IMR-90 (cell line): ENCODE results near the gene CYP2A7. TPM values are rescaled to one million over a fixed set of nuclear protein-coding genes. Genes with fewer than 3 reads are reported as not detected.
"Not testable (repeated sequence)": the region's sequence is repeated elsewhere in the genome, so short reads cannot be mapped to it uniquely, and the experiment has no call there.

Experiments
- ATAC-seq: fragments of 200-7000 bp; cut with Tn5 transposase; 2 replicates; pipeline ENCODE4 v1.9.1; 2020; ENCODE audit warnings: low read depth, mild to moderate bottlenecking, moderate library complexity
- BruUV-seq: library from RNA; stranded (reverse); fragments of 400-500 nt; replicated peaks from 2 replicates; lab custom pipeline; 2021; lab: Mats Ljungman, UMichigan
- CTCF ChIA-PET: fragments of 300-600 bp; formaldehyde crosslinking; extraction: SDS; loops from one replicate; lab custom pipeline; 2021; ENCODE audit warnings: antibody characterized with exemption; lab: Yijun Ruan, JAX
- POLR2A ChIA-PET: fragments of 300-600 bp; sonication (Branson Sonifier 250); formaldehyde crosslinking; loops from one replicate; lab custom pipeline; 2022; ENCODE audit warnings: antibody characterized with exemption; ENCODE audit not compliant: unreplicated experiment; lab: Charles Lee
- DNase-seq: peaks from one replicate; pipeline ENCODE4 v3.0.0; 2013
- H2AFZ ChIP-seq: replicated peaks from 2 replicates; pipeline ENCODE3; 2013; ENCODE audit warnings: low read length, mild to moderate bottlenecking; ENCODE audit not compliant: poor library complexity
- H2AK5ac ChIP-seq: 2 replicates; pipeline ENCODE4 v1.6.1; 2013; ENCODE audit warnings: low read depth, low read length, inconsistent platforms
- H2AK9ac ChIP-seq: replicated peaks from 2 replicates; pipeline ENCODE3; 2013; ENCODE audit warnings: mild to moderate bottlenecking, low read depth, low read length, moderate library complexity; ENCODE audit not compliant: poor library complexity
- H2BK120ac ChIP-seq: 2 replicates; pipeline ENCODE4 v1.6.1; 2013; ENCODE audit warnings: low read depth, low read length, inconsistent platforms
- H2BK15ac ChIP-seq: 3 replicates; pipeline ENCODE4 v1.6.1; 2013; ENCODE audit warnings: low read depth, low read length, inconsistent platforms
- H2BK20ac ChIP-seq: 2 replicates; pipeline ENCODE4 v1.6.1; 2013; ENCODE audit warnings: low read depth, mild to moderate bottlenecking, inconsistent platforms, low read length, moderate library complexity
- H2BK5ac ChIP-seq: 2 replicates; pipeline ENCODE4 v1.6.1; 2013; ENCODE audit warnings: mild to moderate bottlenecking, low read depth, low read length, inconsistent platforms; ENCODE audit not compliant: poor library complexity, severe bottlenecking
- H3K14ac ChIP-seq: replicated peaks from 2 replicates; pipeline ENCODE4 v1.6.1; 2013; ENCODE audit warnings: low read depth, low read length, inconsistent platforms
- H3K18ac ChIP-seq: 2 replicates; pipeline ENCODE4 v1.6.1; 2013; ENCODE audit warnings: low read depth, low read length, control low read depth
- H3K23ac ChIP-seq: 2 replicates; pipeline ENCODE4 v1.6.1; 2013; ENCODE audit warnings: low read depth, low read length, inconsistent platforms
- H3K27ac ChIP-seq: 2 replicates; pipeline ENCODE4 v1.5.1; 2013; ENCODE audit warnings: mild to moderate bottlenecking, control low read depth, low read length; ENCODE audit not compliant: insufficient read depth
- H3K27me3 ChIP-seq: 2 replicates; pipeline ENCODE4 v1.6.1; 2013; ENCODE audit warnings: low read length; ENCODE audit not compliant: control insufficient read depth, insufficient read depth
- H3K36me3 ChIP-seq: 2 replicates; pipeline ENCODE4 v1.6.1; 2013; ENCODE audit warnings: low read length, mixed read lengths; ENCODE audit not compliant: control insufficient read depth, insufficient read depth
- H3K4ac ChIP-seq: 2 replicates; pipeline ENCODE4 v1.6.1; 2013; ENCODE audit warnings: low read depth, low read length, inconsistent platforms
- H3K4me1 ChIP-seq: 2 replicates; pipeline ENCODE4 v1.6.1; 2013; ENCODE audit warnings: low read length, mixed read lengths; ENCODE audit not compliant: control insufficient read depth, insufficient read depth
- H3K4me2 ChIP-seq: 2 replicates; pipeline ENCODE4 v1.6.1; 2013; ENCODE audit warnings: low read depth, mild to moderate bottlenecking, control low read depth, low read length, moderate library complexity
- H3K4me3 ChIP-seq: 2 replicates; pipeline ENCODE4 v1.5.1; 2013; ENCODE audit warnings: low read depth, mild to moderate bottlenecking, control low read depth, low read length, moderate library complexity; ENCODE audit not compliant: insufficient read depth
- H3K56ac ChIP-seq: 2 replicates; pipeline ENCODE4 v1.6.1; 2013; ENCODE audit warnings: low read length, inconsistent platforms; ENCODE audit not compliant: insufficient read depth; ENCODE audit errors: extremely low read depth
- H3K79me1 ChIP-seq, 2 experiments: 2 replicates each; pipeline ENCODE4 v1.6.1; 2013; ENCODE audit warnings: low read length in 2 of 2, inconsistent platforms in 1 of 2, low read depth in 1 of 2
- H3K9ac ChIP-seq: 2 replicates; pipeline ENCODE4 v1.6.1; 2013; ENCODE audit warnings: low read depth, low read length, control low read depth
- H3K9me1 ChIP-seq: 2 replicates; pipeline ENCODE4 v1.6.1; 2013; ENCODE audit warnings: low read length, inconsistent platforms; ENCODE audit not compliant: insufficient read depth
- H3K9me3 ChIP-seq: 2 replicates; pipeline ENCODE4 v1.6.1; 2013; ENCODE audit warnings: low read length; ENCODE audit not compliant: control insufficient read depth, insufficient read depth
- H4K20me1 ChIP-seq: 2 replicates; pipeline ENCODE4 v1.6.1; 2013; ENCODE audit warnings: low read length, inconsistent platforms; ENCODE audit not compliant: insufficient read depth
- H4K5ac ChIP-seq: 2 replicates; pipeline ENCODE4 v1.6.1; 2013; ENCODE audit warnings: mild to moderate bottlenecking, low read depth, low read length, control low read depth
- H4K8ac ChIP-seq, 2 experiments: 2 replicates each; pipeline ENCODE4 v1.6.1; 2013; ENCODE audit warnings: low read depth in 2 of 2, low read length in 2 of 2, control low read depth in 1 of 2, inconsistent platforms in 1 of 2
- H4K91ac ChIP-seq: 2 replicates; pipeline ENCODE4 v1.6.1; 2013; ENCODE audit warnings: low read depth, low read length, inconsistent platforms; ENCODE audit not compliant: insufficient read depth
- WGBS, 2 experiments: methylation state at CpG; one replicate each; pipeline versions ENCODE4 v1.1.5 to v1.1.7; 2013; ENCODE audit warnings: missing lambda C conversion rate in 2 of 2; ENCODE audit not compliant: insufficient read length in 1 of 2; ENCODE audit errors: extremely low coverage in 2 of 2; 5-methylcytosine and 5-hydroxymethylcytosine counted together
- dilution Hi-C: fragments of 300-500 bp; cut with HindIII; formaldehyde crosslinking; loops from one replicate; pipeline ENCODE4 v1.14.3; 2018; ENCODE audit warnings: low sequenced_read_pairs; ENCODE audit not compliant: unreplicated experiment
- in situ Hi-C: fragments of 300-500 bp; cut with MboI; formaldehyde crosslinking; loops from 3 replicates; pipeline ENCODE4 v1.14.3; 2019; ENCODE audit warnings: low sequenced_read_pairs, inconsistent platforms, mixed read lengths
- intact Hi-C: fragments of 100-400 bp; cut with micrococcal nuclease; formaldehyde crosslinking; loops from 2 replicates; pipeline ENCODE4 v1.10.0; 2022
- polyA plus RNA-seq, 3 experiments: library from polyadenylated mRNA; depleted of rRNA; stranded (reverse); fragments of >200 nt; gene quantifications; 2 replicates each; pipeline ENCODE4 v1.2.3, GENCODE V29; 2012; ENCODE audit warnings: low replicate concordance in 1 of 3
- total RNA-seq: library from RNA; depleted of rRNA; stranded (reverse); fragments of >200 nt; gene quantifications from 2 replicates; pipeline ENCODE4 v1.2.3, GENCODE V29; 2012

CYP2A7 gene
- total and polyA plus RNA-seq, 2 of the 4 experiments (the other 2 are of a cell fraction): not detected

DNA sequence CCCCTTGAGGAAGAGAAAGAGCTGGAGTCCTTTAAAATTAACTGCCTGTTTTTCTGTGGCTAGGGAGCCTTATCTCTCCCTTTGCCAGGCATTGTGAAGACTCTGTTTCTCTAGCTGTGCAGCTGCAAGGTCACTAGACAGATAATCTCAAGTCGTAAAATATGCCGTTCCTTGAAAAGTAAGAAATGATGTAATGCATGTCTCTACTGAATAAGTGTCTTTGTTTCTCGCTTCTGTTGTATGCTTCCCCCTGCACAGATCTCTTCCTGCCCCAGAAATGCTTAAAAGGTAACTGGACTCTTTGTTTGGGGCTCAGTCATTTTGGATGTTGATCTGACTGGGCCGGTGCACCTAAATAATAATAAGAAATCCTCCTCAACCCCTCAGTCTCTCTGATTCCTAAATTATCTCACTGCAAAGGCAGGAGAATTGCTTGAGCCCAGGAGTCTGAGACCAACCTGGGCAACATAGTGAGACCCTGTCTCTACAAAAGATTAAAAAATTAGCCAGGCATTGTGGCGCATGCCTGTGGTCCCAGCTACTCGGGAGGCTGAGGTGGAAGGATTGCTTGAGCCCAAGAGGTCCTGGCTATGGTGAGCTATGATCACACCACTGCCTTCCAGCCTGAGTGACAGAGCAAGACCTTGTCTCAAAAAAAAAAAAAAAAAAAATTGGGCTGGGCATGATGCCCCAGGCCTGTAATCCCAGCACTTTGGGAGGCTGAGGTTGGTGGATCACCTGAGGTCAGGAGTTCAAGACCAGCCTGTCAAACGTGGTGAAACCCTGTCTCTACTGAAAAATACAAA lies 48.1 kb downstream of the CYP2A7 start:
- dilution Hi-C loops: not testable (repeated sequence)

GRCh38 chr19:40832431-40832790 lies 49.6 kb downstream of the CYP2A7 start:
- H4K20me1 ChIP-seq, H2BK120ac ChIP-seq, H3K23ac ChIP-seq, H3K36me3 ChIP-seq, H3K4ac ChIP-seq, H3K56ac ChIP-seq, H3K9ac ChIP-seq, H2AFZ ChIP-seq, H2BK15ac ChIP-seq, POLR2A ChIA-PET, H3K14ac ChIP-seq, H4K8ac ChIP-seq, dilution Hi-C loops, DNase-seq, H3K9me1 ChIP-seq, intact Hi-C loops, H3K27me3 ChIP-seq, H3K79me1 ChIP-seq, H3K4me1 ChIP-seq, H2AK5ac ChIP-seq, H3K4me2 ChIP-seq, H4K91ac ChIP-seq, H2AK9ac ChIP-seq, H4K5ac ChIP-seq, in situ Hi-C loops, ATAC-seq, H3K9me3 ChIP-seq, H2BK20ac ChIP-seq, H3K4me3 ChIP-seq, BruUV-seq: not testable (repeated sequence)
- peak overlapping the region; percentile 14; the same call in 1 of the 2 replicates for H3K27ac ChIP-seq
- WGBS, 2 experiments: no CpG with 5 or more reads among the region's 4 CpGs
- CTCF ChIA-PET: interaction anchor here (1.0 to 1.4 kb wide), 2 partner anchors 17 to 26 kb away, joined by 3 to 5 read pairs; no protein-coding TSS in a partner anchor
- H2BK5ac ChIP-seq: peak overlapping the region; percentile 55
- H3K18ac ChIP-seq: peak overlapping the region; percentile 33; the same call in 1 of the 2 replicates

More for the DNA sequence above, 48.1 kb downstream of the CYP2A7 start:
- H2AK5ac ChIP-seq, H3K27ac ChIP-seq, H4K20me1 ChIP-seq, H2BK20ac ChIP-seq, ATAC-seq, H3K9ac ChIP-seq, H3K56ac ChIP-seq, H3K18ac ChIP-seq, H3K9me1 ChIP-seq, BruUV-seq, POLR2A ChIA-PET, H2BK120ac ChIP-seq, H2AK9ac ChIP-seq, H2BK15ac ChIP-seq, H3K4ac ChIP-seq, in situ Hi-C loops, DNase-seq, H3K4me3 ChIP-seq, intact Hi-C loops, H3K4me2 ChIP-seq, H4K8ac ChIP-seq, H4K5ac ChIP-seq, H3K4me1 ChIP-seq, H3K79me1 ChIP-seq, H2AFZ ChIP-seq, H3K14ac ChIP-seq, H3K23ac ChIP-seq, H2BK5ac ChIP-seq, H4K91ac ChIP-seq, H3K9me3 ChIP-seq, H3K36me3 ChIP-seq, H3K27me3 ChIP-seq: not testable (repeated sequence)
- CTCF ChIA-PET: interaction anchor here (0.6 kb wide), 1 partner anchor 92 kb away, joined by 3 read pairs; no protein-coding TSS in a partner anchor
- no CpG with 5 or more reads among the region's 7 CpGs for WGBS, 2 experiments
